HG02981 (cell line): ENCODE results near the gene PAX4.

ENCODE experiments used
- ATAC-seq: cut with Tn5 transposase; IDR thresholded peaks from one replicate; pipeline ENCODE4 v1.9.1; 2021; ENCODE audit warnings: mild to moderate bottlenecking, moderate library complexity; ENCODE audit not compliant: unreplicated experiment

Gene PAX4

DNA sequence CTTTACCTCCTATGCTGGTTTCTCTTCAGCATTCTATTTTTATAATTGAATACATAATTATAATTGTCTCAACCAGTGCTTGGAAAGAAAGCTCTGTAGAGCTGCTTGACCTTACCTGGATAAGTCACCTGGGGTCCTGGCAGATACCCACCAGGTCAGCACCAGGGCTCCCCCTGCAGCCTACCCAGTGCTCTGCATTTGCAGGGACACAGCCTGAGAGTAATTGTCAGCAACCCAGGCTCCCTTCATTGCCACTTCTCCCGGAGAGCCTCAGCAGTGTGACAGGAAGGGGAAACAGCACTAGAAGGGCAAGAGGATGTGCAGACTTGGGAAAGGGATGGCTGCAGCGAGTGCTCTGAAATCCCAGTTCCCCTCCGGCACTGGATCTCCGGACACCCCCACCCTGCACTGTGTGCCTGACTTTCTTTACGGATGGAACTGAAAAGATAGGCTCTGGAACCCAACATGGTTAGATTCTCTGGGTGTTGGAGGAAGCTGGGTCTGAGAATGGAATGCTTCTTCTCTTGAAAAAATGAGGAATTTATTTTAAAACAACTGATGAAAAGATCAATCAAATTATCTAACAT lies 11.4 kb upstream of the PAX4 start:
- ATAC-seq = peak; percentile 68

DNA sequence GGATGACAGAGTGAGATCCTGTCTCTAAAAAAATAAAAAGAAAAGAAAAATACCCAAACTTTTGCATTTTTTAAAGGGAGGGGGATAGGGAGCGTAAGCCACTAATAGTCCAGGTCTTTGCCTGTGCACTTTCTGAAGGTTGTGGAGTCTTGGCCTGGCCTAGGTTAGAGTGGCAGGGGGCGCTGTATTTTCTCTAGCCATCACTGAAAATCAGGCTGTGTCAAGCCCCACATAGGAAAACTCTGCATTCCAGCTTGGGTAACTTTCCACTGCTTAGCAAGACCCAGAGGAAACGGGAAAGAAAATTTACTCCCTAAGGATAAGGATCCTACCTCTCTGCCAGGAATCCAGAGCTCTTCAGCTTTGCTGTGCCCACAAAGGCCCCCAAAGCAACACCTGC lies 10.5 kb upstream of the PAX4 start:
- no peak for ATAC-seq

DNA sequence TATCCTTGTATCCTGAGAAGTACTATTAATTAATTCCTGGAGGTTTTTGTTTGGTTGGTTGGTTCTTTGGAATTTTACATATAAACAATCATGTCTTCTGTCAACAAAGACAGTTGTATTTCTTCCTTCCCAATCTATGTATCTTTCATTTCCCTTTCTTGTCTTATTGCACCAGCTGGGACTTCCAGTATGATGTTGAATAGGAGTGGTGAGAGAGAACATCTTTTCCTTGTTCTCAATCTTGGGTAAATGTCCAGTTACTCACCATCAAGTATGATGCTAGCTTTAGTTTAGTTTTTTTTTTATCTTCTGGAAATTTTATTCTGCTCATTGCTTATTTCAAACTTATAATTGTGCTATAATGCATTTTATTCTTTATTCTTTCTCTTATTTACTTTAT lies 7.4 kb upstream of the PAX4 start:
- no peak for ATAC-seq

DNA sequence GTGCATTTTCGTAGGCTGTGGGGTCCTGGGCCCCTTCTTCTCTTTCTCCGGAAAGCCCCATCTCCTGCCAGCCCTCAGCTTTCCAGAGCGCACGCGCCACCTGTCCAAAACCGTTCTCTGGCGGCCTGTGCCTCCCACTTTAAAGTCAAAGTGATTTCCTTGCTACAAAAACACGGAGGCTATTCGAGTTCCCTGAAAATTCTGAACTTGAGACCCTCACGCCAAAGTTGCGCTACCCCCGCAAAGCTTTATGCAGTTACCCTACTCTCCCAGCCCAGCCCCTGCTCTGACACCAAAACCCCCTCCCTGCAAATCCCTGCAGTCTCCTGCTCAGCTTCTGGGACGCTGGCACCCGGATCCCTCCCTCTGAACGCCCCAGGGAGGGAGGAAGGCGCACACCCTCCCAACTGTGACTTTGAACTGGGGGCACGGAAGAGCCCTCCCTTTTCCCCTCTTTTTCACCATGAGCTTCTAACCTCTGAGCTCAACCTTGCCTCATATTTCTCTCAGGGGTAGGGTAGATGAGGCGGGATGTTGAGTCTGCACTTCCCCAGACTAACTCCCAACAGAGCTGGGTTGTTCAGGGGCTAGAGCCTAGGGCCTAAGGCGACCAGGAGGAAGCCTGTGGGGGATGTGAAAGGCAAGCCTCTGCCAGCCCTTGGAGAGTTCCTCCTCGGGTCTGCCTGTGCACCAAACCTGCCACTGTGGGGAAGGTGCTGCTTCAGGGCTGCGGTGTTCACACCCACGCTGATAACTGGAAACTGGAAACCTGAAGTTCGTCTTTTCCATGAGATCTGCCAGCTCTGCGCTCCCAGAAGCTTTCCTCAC lies 2.7 kb upstream of the PAX4 start:
- ATAC-seq = no peak

DNA sequence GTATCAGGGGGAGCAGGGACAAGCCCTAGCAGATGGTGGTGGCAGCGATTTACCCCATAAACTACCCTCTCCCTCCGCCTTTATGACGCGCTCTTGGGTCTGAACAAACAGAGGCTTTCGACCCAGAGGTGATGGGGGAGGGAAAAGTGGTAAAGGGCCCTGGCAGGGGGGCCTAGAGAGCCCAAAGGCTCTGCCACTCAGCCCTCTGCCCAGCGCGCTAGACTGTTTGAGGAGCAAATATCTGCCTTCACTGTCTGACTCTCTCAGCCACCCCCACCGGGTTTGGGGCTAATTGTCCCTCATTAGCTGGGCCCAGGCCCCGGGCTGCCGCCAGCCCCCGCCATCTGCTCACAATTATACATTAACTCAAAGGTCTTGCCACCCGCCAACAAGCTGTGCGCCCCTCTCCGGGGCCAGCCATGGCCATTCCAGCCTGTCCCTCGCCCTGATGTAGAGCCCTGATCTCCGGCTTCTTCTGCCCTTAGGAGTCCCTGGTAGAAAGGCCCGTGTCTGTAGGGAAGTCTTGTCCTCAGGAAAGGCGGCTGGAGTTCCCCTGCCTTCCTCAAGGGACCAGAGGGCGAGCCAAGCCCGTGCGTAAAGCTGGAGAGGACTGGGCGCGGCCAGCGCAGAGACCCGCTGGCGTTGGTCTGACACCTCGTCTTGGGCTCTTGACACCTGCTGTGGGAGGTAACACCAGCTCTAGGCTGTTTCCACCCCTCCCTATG lies 1.9 kb upstream of the PAX4 start:
- no peak for ATAC-seq

DNA sequence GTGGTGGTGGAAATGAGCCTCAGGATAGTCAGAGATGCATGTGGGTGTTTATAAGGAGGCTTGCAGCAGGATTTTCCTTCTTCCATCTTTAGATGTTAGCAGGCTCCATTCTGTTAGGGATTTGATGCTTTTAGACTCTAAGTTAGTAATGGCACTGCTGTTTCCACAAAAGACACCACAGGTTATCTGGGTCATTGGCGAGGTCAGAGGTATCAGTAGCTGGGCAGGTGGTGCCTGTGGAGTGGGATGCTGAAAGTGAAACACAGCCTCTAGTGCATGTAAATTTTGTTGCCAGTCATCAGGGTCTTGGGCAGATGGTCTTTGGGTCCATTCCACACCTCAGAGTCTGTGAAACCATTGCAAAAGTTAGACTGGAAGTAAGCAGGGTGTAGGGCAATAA lies 833 bp upstream of the PAX4 start:
- ATAC-seq = no peak

DNA sequence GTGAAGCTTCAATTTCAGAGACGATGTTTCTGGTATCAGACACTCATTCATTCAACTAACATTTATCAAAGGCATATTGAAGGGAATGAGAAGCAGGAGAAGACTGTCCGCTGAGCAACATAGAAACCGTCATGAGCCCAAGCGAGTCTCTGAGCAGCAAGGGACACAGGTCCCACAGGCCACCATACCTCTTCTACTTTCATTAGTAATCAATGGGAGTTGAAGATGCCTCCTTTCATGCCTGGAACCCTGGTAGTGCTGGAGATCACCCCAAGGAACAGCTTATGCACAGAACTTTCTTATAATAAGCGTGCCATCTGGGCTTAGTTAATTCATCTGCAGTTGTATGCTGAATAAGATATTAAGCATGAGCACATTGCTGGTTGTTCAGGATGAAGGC lies 1.2 kb downstream of the PAX4 start:
- ATAC-seq = no peak

DNA sequence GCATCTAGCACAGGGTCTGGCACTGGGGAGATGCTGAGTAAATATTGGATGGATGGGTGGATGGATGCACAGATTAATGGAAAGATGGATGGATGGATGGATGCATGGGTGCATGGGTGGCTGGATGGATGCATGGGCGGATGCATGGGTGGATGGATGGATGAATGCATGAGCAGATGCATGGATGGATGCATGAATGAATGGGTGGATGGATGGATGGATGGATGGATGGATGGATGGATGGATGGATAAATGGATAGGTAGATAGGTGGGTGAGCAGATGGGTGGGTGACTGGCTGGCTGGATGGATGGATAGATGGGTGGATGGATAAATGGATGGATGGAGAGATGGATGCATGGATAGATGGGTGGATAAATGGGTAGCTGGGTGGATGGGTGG lies 5.7 kb downstream of the PAX4 start:
- ATAC-seq = no peak

DNA sequence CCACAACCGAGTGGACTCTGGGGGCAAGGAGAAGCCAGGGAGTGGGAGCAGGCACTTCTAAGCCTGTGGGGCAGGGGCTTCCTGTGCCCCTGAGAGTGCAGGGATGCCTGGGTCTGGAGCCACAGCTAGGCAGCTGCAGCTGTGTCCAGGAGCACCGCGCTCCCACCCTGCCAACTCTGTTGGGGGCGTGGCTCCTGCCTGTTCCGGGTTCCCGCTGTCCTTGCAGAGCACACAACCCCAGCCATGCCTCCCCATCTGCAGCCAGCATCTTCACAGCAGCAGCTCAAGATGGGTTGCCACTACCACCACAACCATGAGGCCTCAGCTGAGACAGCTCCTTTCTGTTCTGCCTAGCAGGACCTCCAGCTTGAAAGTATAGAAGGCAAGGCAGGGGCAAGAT lies 8.6 kb downstream of the PAX4 start:
- ATAC-seq = no peak

DNA sequence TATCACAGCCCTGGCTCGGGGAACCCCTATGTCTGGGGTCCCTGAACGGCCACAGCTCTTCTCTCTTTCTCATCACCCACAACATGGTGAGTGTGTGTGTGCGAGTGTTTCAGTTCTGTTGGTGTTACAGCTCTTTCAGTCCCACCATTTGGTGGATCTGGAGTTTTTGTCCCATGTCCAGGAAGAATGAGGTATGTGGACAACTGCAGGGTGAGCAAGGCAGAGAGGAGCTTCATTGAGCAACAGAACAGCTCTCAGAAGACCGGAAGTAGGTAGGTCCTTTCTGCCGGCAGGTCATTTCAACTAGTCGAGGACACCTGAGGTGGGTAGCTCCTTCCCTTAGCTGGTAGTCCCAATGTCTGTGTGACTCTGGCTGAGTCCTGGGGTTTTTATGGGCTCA lies 9.5 kb downstream of the PAX4 start:
- ATAC-seq = no peak

DNA sequence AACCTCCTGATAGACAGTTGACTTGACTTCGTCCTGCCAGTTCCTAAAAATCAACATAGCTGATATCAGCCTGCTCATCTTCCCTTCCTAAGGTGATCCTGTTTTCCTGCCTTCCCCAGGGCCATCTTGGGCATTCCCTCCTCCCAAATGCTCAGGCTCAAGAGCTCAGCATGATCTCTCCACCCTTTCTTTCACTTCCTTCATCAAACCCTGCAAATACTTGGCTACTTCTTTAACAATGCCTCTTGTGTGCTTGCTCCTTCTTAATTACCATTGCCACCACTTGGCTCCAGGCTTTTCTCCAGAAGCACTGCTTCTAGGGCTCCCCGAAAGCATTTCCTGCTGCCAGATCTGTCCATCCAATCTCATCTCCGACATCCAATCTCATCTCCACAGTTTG lies 17.1 kb downstream of the PAX4 start:
- no peak for ATAC-seq

DNA sequence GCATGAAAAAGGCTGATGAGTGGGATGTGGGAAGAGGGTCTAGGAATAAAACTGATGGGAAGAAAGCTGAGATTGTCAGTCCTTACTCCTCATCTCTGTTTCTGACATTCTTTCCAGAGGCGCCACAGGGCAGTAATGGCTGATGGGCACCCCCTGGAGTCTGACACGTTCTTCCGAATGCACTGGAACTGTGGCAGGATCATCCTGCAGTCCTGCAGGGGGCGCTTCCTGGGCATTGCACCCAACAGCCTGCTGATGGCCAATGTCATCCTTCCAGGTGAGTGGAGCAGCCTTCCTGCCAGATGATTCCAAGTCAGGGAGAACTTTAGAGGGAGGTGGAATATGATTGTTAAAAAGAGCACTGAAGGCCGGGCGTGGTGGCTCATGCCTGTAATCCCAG lies 19.6 kb downstream of the PAX4 start:
- ATAC-seq = no peak

DNA sequence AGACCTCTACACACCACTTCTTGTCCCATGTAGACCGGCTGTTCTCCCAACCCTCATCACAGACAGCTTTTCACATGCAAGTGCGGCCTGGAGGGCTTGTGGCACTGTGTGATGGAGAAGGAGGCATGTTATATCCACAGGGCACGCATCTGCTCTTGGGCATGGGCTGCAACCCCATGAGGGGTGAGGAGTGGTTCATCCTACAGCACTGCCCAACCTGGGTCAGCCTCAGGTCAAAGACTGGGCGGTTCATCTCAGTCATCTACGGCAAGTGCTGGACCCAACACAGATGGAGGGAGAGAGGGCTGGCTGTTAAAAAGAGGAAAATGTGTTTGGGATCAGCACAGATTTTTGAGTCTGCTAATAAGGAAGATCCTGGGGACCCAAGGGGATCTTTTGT lies 22.2 kb downstream of the PAX4 start:
- no peak for ATAC-seq

DNA sequence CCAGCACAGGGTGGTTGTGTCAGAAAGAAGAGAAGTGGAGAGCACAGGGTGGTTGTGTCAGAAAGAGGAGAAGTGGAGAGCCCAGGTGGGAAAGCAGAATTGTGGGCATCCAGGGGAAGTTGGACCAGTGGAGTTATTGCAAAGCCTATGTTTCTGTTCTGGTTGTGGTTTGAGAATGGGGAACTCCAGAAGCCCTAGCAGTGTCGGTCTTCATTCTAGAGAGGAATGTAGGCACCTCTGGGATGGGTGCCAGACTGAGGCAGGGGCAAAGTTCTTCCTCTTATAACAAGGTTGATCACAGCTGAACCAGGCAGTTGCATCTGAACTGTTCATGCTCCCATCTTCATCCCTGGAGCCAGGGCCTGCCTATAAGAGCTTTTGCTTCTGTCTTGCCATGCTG lies 23.5 kb downstream of the PAX4 start:
- ATAC-seq = no peak

DNA sequence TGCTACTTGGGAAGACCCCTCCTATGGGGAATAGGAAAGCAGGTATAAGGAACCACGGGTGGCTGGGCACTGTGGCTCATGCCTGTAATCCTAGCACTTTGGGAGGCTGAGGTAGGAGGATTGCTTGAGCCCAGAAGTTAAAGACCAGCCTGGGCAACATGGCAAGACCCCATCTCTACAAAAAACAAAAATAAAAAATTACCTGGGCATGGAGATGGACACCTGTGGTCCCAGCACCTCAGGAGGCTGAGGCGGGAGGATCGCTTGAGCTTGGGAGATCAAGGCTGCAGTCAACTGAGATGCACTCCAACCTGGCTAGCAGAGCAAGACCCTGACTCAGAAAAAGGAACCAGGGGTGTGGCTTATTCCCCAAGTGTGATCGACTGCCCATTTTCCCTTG lies 25.4 kb downstream of the PAX4 start:
- no peak for ATAC-seq

DNA sequence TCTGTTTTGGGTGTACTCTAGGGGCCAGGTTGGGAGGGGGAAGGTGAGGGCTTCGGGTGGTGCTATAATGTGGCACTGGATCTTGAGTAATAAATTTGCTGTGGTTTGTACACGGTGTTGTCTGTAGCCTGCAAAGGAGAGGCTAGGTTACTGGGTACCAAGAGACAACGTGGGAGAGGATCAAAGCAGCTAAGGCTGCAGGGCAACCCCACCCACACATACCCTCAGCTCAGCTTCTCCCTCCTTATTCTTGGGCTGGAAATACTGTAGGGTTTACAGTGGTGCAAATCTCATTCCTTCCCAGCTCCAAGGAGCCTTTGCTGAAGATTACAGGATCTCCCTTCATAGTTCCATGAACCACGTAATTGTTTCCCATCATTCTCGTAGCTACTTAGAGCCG lies 26.4 kb downstream of the PAX4 start:
- no peak for ATAC-seq

DNA sequence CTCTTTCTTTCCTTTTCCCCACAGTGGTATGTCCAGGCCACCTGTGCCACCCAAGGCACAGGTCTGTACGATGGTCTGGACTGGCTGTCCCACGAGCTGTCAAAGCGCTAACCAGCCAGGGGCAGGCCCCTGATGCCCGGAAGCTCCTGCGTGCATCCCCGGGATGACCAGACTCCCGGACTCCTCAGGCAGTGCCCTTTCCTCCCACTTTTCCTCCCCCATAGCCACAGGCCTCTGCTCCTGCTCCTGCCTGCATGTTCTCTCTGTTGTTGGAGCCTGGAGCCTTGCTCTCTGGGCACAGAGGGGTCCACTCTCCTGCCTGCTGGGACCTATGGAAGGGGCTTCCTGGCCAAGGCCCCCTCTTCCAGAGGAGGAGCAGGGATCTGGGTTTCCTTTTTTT lies 26.8 kb downstream of the PAX4 start:
- no peak for ATAC-seq

DNA sequence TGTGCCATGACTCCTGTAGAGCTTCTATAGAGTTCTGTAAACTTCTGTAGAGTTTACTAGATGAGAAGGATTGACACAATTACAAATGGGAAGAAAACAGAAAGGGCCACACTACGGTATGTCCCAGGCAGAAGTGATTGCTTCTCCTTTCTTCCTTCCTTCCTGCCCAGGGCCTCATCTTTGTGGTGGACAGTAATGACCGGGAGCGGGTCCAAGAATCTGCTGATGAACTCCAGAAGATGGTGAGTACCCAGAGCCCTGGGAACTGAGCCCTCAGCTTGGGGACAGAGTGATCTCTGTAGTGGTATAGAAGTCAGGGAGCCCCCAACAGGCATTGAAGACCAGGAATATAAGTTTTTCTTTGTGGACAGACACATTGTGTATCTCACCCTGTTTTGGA lies 28.0 kb downstream of the PAX4 start:
- ATAC-seq = no peak

DNA sequence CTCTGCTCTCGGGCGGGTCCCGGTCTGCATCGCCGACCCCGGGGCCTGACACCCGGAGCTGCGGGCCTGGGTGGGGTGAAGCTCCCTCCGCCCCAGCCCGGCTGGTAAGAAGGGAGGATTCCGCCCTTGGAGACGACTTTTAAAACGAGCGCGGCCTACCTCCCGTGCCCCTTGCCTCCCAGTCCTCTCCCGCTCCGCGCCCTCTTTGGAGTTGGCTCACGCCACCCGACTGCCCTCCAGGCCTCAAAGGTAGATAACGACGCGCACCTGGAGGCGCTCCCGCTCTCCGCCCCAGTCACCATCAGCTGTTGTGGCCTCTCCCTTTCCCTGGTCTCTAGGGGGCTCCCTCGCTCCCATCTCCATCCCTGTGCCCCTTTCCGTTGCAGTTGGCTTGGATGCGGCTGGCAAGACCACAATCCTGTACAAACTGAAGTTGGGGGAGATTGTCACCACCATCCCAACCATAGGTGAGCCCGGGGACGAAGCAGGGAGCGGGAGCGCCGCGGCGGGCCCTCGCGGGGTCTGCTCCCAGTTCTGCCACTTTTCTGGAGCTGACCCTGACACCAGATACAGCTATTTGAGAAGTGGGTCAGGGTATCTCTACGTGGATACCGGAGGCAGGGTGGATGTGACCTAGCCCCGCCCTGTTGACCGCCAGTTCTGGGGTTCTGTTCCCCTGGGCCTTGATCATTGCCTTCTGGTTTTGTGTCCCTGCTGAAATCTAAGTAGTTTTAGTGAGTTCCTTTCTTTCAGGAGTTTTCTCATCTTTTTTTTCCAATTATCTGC lies 29.1 kb downstream of the PAX4 start:
- peak; percentile 1 for ATAC-seq

DNA sequence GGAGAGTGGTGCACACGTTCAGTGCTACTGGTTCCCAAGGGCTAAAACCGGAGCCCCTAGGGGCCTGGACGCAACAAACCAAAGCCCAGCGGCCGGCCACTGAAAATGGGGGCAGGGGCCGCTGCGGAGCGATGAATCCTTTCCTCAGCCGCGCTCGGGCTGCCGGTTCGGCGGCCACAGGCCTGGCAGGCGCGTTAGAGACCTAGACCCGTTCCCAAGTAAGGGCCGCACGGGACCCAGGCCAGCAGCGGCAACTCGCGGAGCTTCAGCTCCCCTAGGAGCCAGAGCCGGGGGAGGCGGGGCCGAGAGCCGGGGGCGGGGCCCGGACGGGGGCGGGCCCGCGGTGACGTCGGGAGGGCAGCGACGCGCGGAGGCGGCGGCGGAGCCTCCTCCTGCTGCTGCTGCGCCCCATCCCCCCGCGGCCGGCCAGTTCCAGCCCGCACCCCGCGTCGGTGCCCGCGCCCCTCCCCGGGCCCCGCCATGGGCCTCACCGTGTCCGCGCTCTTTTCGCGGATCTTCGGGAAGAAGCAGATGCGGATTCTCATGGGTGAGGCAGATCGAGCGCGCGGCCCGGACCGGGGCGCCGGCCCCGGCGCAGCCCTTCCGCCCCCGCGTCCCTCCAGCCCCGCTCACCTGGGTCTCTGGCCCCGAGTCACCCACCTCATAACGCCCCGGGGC lies 29.8 kb downstream of the PAX4 start, which contains the start of gene ARF5:
TSS of gene ARF5 (plus strand) at position 393 of the 678 bp plus-strand sequence. CDS start at position 481, 88 bp downstream.
- peak; percentile 81 for ATAC-seq

DNA sequence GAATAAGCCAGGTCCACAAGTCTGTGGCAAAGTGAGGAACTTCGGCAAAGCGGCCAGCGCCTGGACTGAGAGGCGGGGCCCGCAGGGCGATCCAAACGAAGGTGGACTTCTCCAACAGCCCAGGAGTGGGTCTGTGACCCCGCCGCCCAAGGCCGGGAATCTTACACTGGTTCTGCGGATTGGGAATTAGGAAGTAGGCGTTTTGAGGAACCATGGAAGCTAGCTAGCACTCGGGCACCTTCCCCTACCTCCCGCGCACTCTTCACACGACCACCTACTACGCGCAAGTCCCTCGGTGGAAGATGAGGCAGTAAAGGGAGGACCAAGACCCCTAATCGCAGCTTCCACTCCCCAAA lies 30.3 kb downstream of the PAX4 start:
- no peak for ATAC-seq
